Naive B cell (primary cell): ENCODE data around the gene EMC1. TPM values are rescaled to one million over a fixed set of nuclear protein-coding genes. Genes with fewer than 3 reads are reported as not detected.

Experiments used
- polyA plus RNA-seq, 6 donors: library from polyadenylated mRNA; unstranded; fragments of 300-500 nt; fragmentation: Illumina TruSeq; gene quantifications; one replicate each; pipeline ENCODE4 v1.2.3, GENCODE V29; 2021; ENCODE audit warnings: low read depth in 6 of 6

The EMC1 gene
- polyA plus RNA-seq, 6 donors from 2014 or later, result 20.0 to 24.3 (median 22.1) TPM

Other genes starting within 250 kb of the EMC1 start
- 10 to 100 TPM in 5 of 6 donors, 1 to 10 TPM in 1; 3.5 to 25.2 (median 15.5) TPM for gene UBR4, start 41.3 kb downstream of the EMC1 start, polyA plus RNA-seq
- 10 to 100 TPM; 26.4 to 30.3 (median 27.3) TPM for gene MRTO4, start 281 bp upstream of the EMC1 start, polyA plus RNA-seq
- gene AKR7A3, start 37.2 kb upstream of the EMC1 start, polyA plus RNA-seq, result under 1 TPM in 1 of 6 donors, not detected in 5; 0.21 TPM
- gene AKR7A2, start 60.6 kb upstream of the EMC1 start, polyA plus RNA-seq, result 100 to 1,000 TPM in 4 of 6 donors, 10 to 100 TPM in 2; 93.3 to 149 (median 105) TPM
- gene SLC66A1, start 60.8 kb upstream of the EMC1 start, polyA plus RNA-seq, result 1 to 10 TPM in 5 of 6 donors, not detected in 1; 5.6 to 8.8 (median 6.3) TPM
- 100 to 1,000 TPM; 328 to 445 (median 382) TPM for gene CAPZB, start 234.0 kb upstream of the EMC1 start, polyA plus RNA-seq